Osteoblast (primary cell): Measurements from ENCODE around the gene SIAE. TPM values are rescaled to one million over a fixed set of nuclear protein-coding genes. Genes with fewer than 3 reads are reported as not detected.

Source experiments
- DNase-seq: peaks from one replicate; pipeline ENCODE4 v3.0.0; 2011; ENCODE audit warnings: low spot score, mixed read lengths; ENCODE audit not compliant: insufficient read length; ENCODE audit errors: missing footprints
- H2AFZ ChIP-seq: 2 replicates; pipeline ENCODE4 v1.6.0; 2011; ENCODE audit warnings: mild to moderate bottlenecking, low read length
- H3K27ac ChIP-seq: 2 replicates; pipeline ENCODE4 v1.5.1; 2011; ENCODE audit warnings: mild to moderate bottlenecking, low read depth, low read length, moderate library complexity
- H3K27me3 ChIP-seq: 2 replicates; pipeline ENCODE4 v1.6.0; 2012; ENCODE audit warnings: mild to moderate bottlenecking, control low read depth, inconsistent platforms, low read length, moderate library complexity; ENCODE audit not compliant: insufficient read depth
- H3K36me3 ChIP-seq: 2 replicates; pipeline ENCODE4 v1.5.1; 2011; ENCODE audit warnings: mild to moderate bottlenecking, low read length, control low read depth, moderate library complexity; ENCODE audit not compliant: insufficient read depth
- H3K4me1 ChIP-seq: 2 replicates; pipeline ENCODE4 v1.5.1; 2011; ENCODE audit warnings: mild to moderate bottlenecking, low read length, control low read depth, moderate library complexity; ENCODE audit not compliant: insufficient read depth
- H3K4me2 ChIP-seq: 2 replicates; pipeline ENCODE4 v1.6.0; 2011; ENCODE audit warnings: mild to moderate bottlenecking, low read length; ENCODE audit not compliant: insufficient read depth
- H3K4me3 ChIP-seq: fragments of 200-600 bp; sonication (generic); 3 replicates; pipeline ENCODE4 v1.5.1; 2012; ENCODE audit warnings: mild to moderate bottlenecking, low read length, inconsistent platforms; ENCODE audit not compliant: insufficient read depth
- H3K79me2 ChIP-seq: 2 replicates; pipeline ENCODE4 v1.6.0; 2012; ENCODE audit warnings: mild to moderate bottlenecking, low read length, control low read depth, inconsistent platforms; ENCODE audit not compliant: insufficient read depth
- H3K9me3 ChIP-seq: 2 replicates; pipeline ENCODE4 v1.5.1; 2011; ENCODE audit warnings: low read depth, low read length, control low read depth
- H4K20me1 ChIP-seq: 2 replicates; pipeline ENCODE4 v1.6.0; 2012; ENCODE audit warnings: mild to moderate bottlenecking, low read length, control low read depth; ENCODE audit not compliant: insufficient read depth
- CTCF ChIP-seq: IDR thresholded peaks from 2 replicates; pipeline ENCODE4 v1.5.1; 2011; ENCODE audit warnings: mild to moderate bottlenecking, low read depth, low read length, moderate library complexity; ENCODE audit errors: extremely low read depth
- total RNA-seq: library from RNA; depleted of rRNA; stranded (reverse); fragments of >200 nt; gene quantifications from 2 replicates; pipeline ENCODE4 v1.2.3, GENCODE V29; 2012

The SIAE gene
- total RNA-seq, 1 donor, result 10.5 TPM

- H3K27ac ChIP-seq, result no peak overlapping the region
- peaks cover 78% of the 10 kb centered on the region for H3K36me3 ChIP-seq
- no peaks in the 10 kb centered on the region for H3K9me3 ChIP-seq
- DNase-seq, result no peak
- H3K4me3 ChIP-seq, result no peak overlapping the region
- TF ChIP-seq CTCF, result peak; percentile 46
- no peak overlapping the region for H3K4me2 ChIP-seq
- H3K27me3 ChIP-seq, result no peaks in the 10 kb centered on the region
- H3K79me2 ChIP-seq, result no peaks in the 10 kb centered on the region
- H3K4me1 ChIP-seq, result no peaks in the 10 kb centered on the region
- H4K20me1 ChIP-seq, result peaks cover 2% of the 10 kb centered on the region
- H2AFZ ChIP-seq, result no peak overlapping the region
Observed at GRCh38 chr11:124633355-124633754, 40.2 kb downstream of the SIAE start.

GRCh38 chr11:124629961-124630360 is 43.6 kb downstream of the SIAE start:
- no peak overlapping the region for H3K4me3 ChIP-seq
- peaks cover 76% of the 10 kb centered on the region for H3K36me3 ChIP-seq
- no peaks in the 10 kb centered on the region for H3K9me3 ChIP-seq
- peaks cover 25% of the 10 kb centered on the region for H3K79me2 ChIP-seq
- peaks cover 12% of the 10 kb centered on the region for H4K20me1 ChIP-seq
- H3K4me2 ChIP-seq, result no peak overlapping the region
- no peaks in the 10 kb centered on the region for H3K4me1 ChIP-seq
- no peak overlapping the region for H3K27ac ChIP-seq
- H2AFZ ChIP-seq, result no peak overlapping the region
- DNase-seq, result no peak
- no peak for TF ChIP-seq CTCF
- no peaks in the 10 kb centered on the region for H3K27me3 ChIP-seq

- Histone ChIP-seq H3K27ac (no peak overlapping the region), H3K27me3 (no peaks in the 10 kb centered on the region), H3K4me1 (peaks cover 13% of the 10 kb centered on the region), H3K9me3 (no peaks in the 10 kb centered on the region), H3K79me2 (peaks cover 46% of the 10 kb centered on the region), H3K4me3 (no peak overlapping the region), H2AFZ (no peak overlapping the region), H4K20me1 (peaks cover 21% of the 10 kb centered on the region), H3K36me3 (peaks cover 67% of the 10 kb centered on the region), H3K4me2 (no peak overlapping the region)
- TF ChIP-seq CTCF, result no peak
- DNase-seq, result no peak
Observed at GRCh38 chr11:124627546-124627945, 46.0 kb downstream of the SIAE start.

- no peak overlapping the region for H3K4me2 ChIP-seq
Observed at GRCh38 chr11:124625504-124626168, 47.9 kb downstream of the SIAE start.

More at GRCh38 chr11:124625504-124626168, 47.9 kb downstream of the SIAE start:
- peaks cover 46% of the 10 kb centered on the region for H3K79me2 ChIP-seq
- no peak overlapping the region for H3K27ac ChIP-seq
- no peak overlapping the region for H2AFZ ChIP-seq
- H3K4me1 ChIP-seq, result peaks cover 18% of the 10 kb centered on the region
- H3K9me3 ChIP-seq, result no peaks in the 10 kb centered on the region
- peaks cover 21% of the 10 kb centered on the region for H4K20me1 ChIP-seq
- H3K4me3 ChIP-seq, result no peak overlapping the region
- peak; percentile 26 for DNase-seq
- no peak for TF ChIP-seq CTCF
- peaks cover 49% of the 10 kb centered on the region for H3K36me3 ChIP-seq
- peaks cover 2% of the 10 kb centered on the region for H3K27me3 ChIP-seq
